Keratinocyte (primary cell): ENCODE results near the gene ETF1. TPM values are rescaled to one million over a fixed set of nuclear protein-coding genes. Genes with fewer than 3 reads are reported as not detected.

Source experiments
- DNase-seq: peaks from one replicate; pipeline ENCODE4 v3.0.0-alpha.2; 2011; ENCODE audit warnings: low read depth, missing footprints, low spot score
- FAIRE-seq: peaks from 2 replicates; lab custom pipeline; 2011; peaks lifted over from hg19 to GRCh38; lab: Jason Lieb, UNC
- H2AFZ ChIP-seq: 2 replicates; pipeline ENCODE4 v1.6.0; 2012; ENCODE audit warnings: low read length, control low read depth, inconsistent platforms; ENCODE audit not compliant: control insufficient read depth
- H3K27ac ChIP-seq: 2 replicates; pipeline ENCODE4 v1.5.1; 2011; ENCODE audit warnings: low read length; ENCODE audit not compliant: control insufficient read depth, insufficient read depth
- H3K27me3 ChIP-seq: 3 replicates; pipeline ENCODE4 v1.6.0; 2011; ENCODE audit warnings: low read length; ENCODE audit not compliant: control insufficient read depth, insufficient read depth; ENCODE audit errors: extremely low read depth
- H3K36me3 ChIP-seq, 2 experiments: 2 replicates in 1 of 2; 3 replicates in 1 of 2; pipeline ENCODE4 v1.5.1; 2011; ENCODE audit warnings: low read length in 2 of 2, mild to moderate bottlenecking in 1 of 2; ENCODE audit not compliant: control insufficient read depth in 2 of 2, insufficient read depth in 2 of 2; ENCODE audit errors: extremely low read depth in 1 of 2
- H3K4me1 ChIP-seq: 3 replicates; pipeline ENCODE4 v1.5.1; 2011; ENCODE audit warnings: low read length; ENCODE audit not compliant: control insufficient read depth, insufficient read depth; ENCODE audit errors: extremely low read depth
- H3K4me2 ChIP-seq: 3 replicates; pipeline ENCODE4 v1.6.0; 2011; ENCODE audit warnings: low read depth, low read length; ENCODE audit not compliant: control insufficient read depth, insufficient read depth; ENCODE audit errors: extremely low read depth
- H3K4me3 ChIP-seq, 3 experiments: fragments of 200-600 bp in 1 of 3; sonication (generic) in 1 of 3; 2 replicates in 2 of 3; 3 replicates in 1 of 3; pipeline ENCODE4 v1.5.1; 2011 to 2016; ENCODE audit warnings: low read length in 3 of 3, mild to moderate bottlenecking in 3 of 3, control low read depth in 2 of 3, inconsistent platforms in 1 of 3, low read depth in 1 of 3, mixed read lengths in 1 of 3, mixed run types in 1 of 3, moderate library complexity in 1 of 3; ENCODE audit not compliant: control insufficient read depth in 2 of 3, insufficient read depth in 2 of 3; ENCODE audit errors: extremely low read depth in 1 of 3
- H3K79me2 ChIP-seq: 2 replicates; pipeline ENCODE4 v1.6.0; 2012; ENCODE audit warnings: low read length; ENCODE audit not compliant: control insufficient read depth, insufficient read depth
- H3K9ac ChIP-seq: 3 replicates; pipeline ENCODE4 v1.6.0; 2011; ENCODE audit warnings: low read length; ENCODE audit not compliant: control insufficient read depth, insufficient read depth; ENCODE audit errors: extremely low read depth
- H3K9me1 ChIP-seq: 3 replicates; pipeline ENCODE4 v1.6.0; 2011; ENCODE audit warnings: low read length; ENCODE audit not compliant: control insufficient read depth, insufficient read depth; ENCODE audit errors: extremely low read depth
- H3K9me3 ChIP-seq: 2 replicates; pipeline ENCODE4 v1.5.1; 2012; ENCODE audit warnings: low read depth, low read length; ENCODE audit not compliant: control insufficient read depth
- H4K20me1 ChIP-seq: 3 replicates; pipeline ENCODE4 v1.6.0; 2011; ENCODE audit warnings: low read length; ENCODE audit not compliant: control insufficient read depth, insufficient read depth; ENCODE audit errors: extremely low read depth
- CTCF ChIP-seq, 3 experiments: IDR thresholded peaks in 1 of 3; conservative IDR thresholded peaks in 1 of 3; optimal IDR thresholded peaks in 1 of 3; 2 replicates in 2 of 3; 3 replicates in 1 of 3; pipeline versions ENCODE3 to v1.5.1; 2011; ENCODE audit warnings: low read length in 3 of 3, mild to moderate bottlenecking in 3 of 3, moderate library complexity in 2 of 3, control low read depth in 1 of 3, inconsistent platforms in 1 of 3; ENCODE audit not compliant: insufficient read depth in 2 of 3; ENCODE audit errors: extremely low read depth in 1 of 3
- EZH2 ChIP-seq: IDR thresholded peaks from one replicate; pipeline ENCODE4 v1.6.1; 2012; ENCODE audit warnings: inconsistent platforms, mild to moderate bottlenecking, low read length, moderate library complexity
- dilution Hi-C: fragments of 300-500 bp; cut with MboI; formaldehyde crosslinking; loops from one replicate; pipeline ENCODE4 v1.7.0; 2020; ENCODE audit warnings: low sequenced_read_pairs; ENCODE audit not compliant: extremely low pct_ligation_motif_present
- polyA plus RNA-seq, 5 experiments: library from polyadenylated mRNA; depleted of rRNA in 3 of 5; stranded (reverse) in 3 of 5; stranded (forward) in 1 of 5; unstranded in 1 of 5; fragments of >200 nt; gene quantifications; 1 replicate in 1 of 5; 2 replicates in 3 of 5; 3 replicates in 1 of 5; pipeline versions ENCODE4 v1.2.1 to v1.2.3, GENCODE V29; 2011 to 2012; ENCODE audit warnings: missing spikeins in 2 of 5, low read depth in 1 of 5, low replicate concordance in 1 of 5

ETF1 gene
- polyA plus RNA-seq, 1 donor (not counting 4 experiments of a cell fraction or from before 2014, with no cell fraction given) = 137 TPM

- TF ChIP-seq EZH2 = no peak
- no peak for TF ChIP-seq CTCF (optimal IDR thresholded peaks at IDR 0.05 in 1 of 3, IDR thresholded peaks at IDR 0.05 in 1 of 3, conservative IDR thresholded peaks at IDR 0.05 in 1 of 3; ENCODE audit: extremely low read depth in 1 of 3, insufficient read depth in 2 of 3, low read length in 3 of 3)
- H3K79me2 ChIP-seq = peaks cover 26% of the 10 kb centered on the region
- H2AFZ ChIP-seq = no peak overlapping the region
- H3K9me3 ChIP-seq = no peaks in the 10 kb centered on the region
- H3K27me3 ChIP-seq = no peaks in the 10 kb centered on the region
- H3K27ac ChIP-seq = no peak overlapping the region
- H3K4me1 ChIP-seq = no peaks in the 10 kb centered on the region
- peaks cover 16% of the 10 kb centered on the region for H4K20me1 ChIP-seq
- dilution Hi-C loops = no loop called here
- no peak overlapping the region for H3K9ac ChIP-seq
- DNase-seq (no peak), FAIRE-seq (no peak)
- no peak overlapping the region for H3K4me3 ChIP-seq
- no peak overlapping the region for H3K4me2 ChIP-seq
- H3K9me1 ChIP-seq = no peaks in the 10 kb centered on the region
- H3K36me3 ChIP-seq = peaks cover 43 to 60% of the 10 kb centered on the region in 2 experiments
Observed at GRCh38 chr5:138557677-138558076, 14.6 kb upstream of the ETF1 start.

- Histone ChIP-seq H3K9me3 (no peaks in the 10 kb centered on the region), H3K36me3 (peaks cover 25 to 41% of the 10 kb centered on the region in 2 experiments), H3K9me1 (no peaks in the 10 kb centered on the region), H3K4me1 (no peaks in the 10 kb centered on the region), H2AFZ (no peak overlapping the region), H3K27me3 (no peaks in the 10 kb centered on the region), H3K4me2 (no peak overlapping the region), H4K20me1 (peaks cover 10% of the 10 kb centered on the region), H3K79me2 (peaks cover 11% of the 10 kb centered on the region), H3K9ac (no peak overlapping the region), H3K4me3 (no peak overlapping the region), H3K27ac (no peak overlapping the region)
- TF ChIP-seq EZH2 = no peak
- no peak for TF ChIP-seq CTCF (optimal IDR thresholded peaks at IDR 0.05 in 1 of 3, IDR thresholded peaks at IDR 0.05 in 1 of 3, conservative IDR thresholded peaks at IDR 0.05 in 1 of 3; ENCODE audit: extremely low read depth in 1 of 3, insufficient read depth in 2 of 3, low read length in 3 of 3)
- no peak for DNase-seq
- dilution Hi-C loops = no loop called here
- no peak for FAIRE-seq
Observed at GRCh38 chr5:138554143-138554542, 11.1 kb upstream of the ETF1 start.
